AG04449 (cell line): Measurements from ENCODE around the gene PSAP.

ENCODE experiments used
- CTCF ChIA-PET: fragments of 350-600 bp; formaldehyde crosslinking; extraction: SDS; loops from one replicate; lab custom pipeline; 2021; ENCODE audit warnings: antibody characterized with exemption; lab: Yijun Ruan, JAX
- POLR2A ChIA-PET: fragments of 400-600, 350-600 bp; formaldehyde crosslinking; extraction: SDS; loops from one replicate; lab custom pipeline; 2020; ENCODE audit warnings: antibody characterized with exemption, inconsistent platforms; lab: Yijun Ruan, JAX
- DNase-seq: peaks from one replicate; pipeline ENCODE4 v3.0.0-alpha.2; 2010; ENCODE audit warnings: low read depth, low spot score
- H3K4me3 ChIP-seq: 2 replicates; pipeline ENCODE4 v1.5.1; 2011; ENCODE audit warnings: low read depth, mild to moderate bottlenecking, control low read depth, low read length
- CTCF ChIP-seq: IDR thresholded peaks from one replicate; pipeline ENCODE4 v1.5.1; 2011; ENCODE audit warnings: mild to moderate bottlenecking, moderate library complexity, low read length, control low read depth, inconsistent platforms; ENCODE audit not compliant: insufficient read depth; ENCODE audit errors: missing control alignments

PSAP gene

GRCh38 chr10:71891437-71891836 is 40.4 kb upstream of the PSAP start:
- DNase-seq: no peak
- ChIA-PET CTCF (interaction anchor here (0.7 to 2.8 kb wide), 5 partner anchors 12 to 437 kb away, joined by 3 to 8 read pairs (median 3); no protein-coding TSS in a partner anchor), POLR2A (interaction anchor here (0.6 kb wide), 1 partner anchor 37 kb away, joined by 3 read pairs; no protein-coding TSS in a partner anchor)
- TF ChIP-seq CTCF: no peak
- H3K4me3 ChIP-seq: no peak overlapping the region

- no peak for DNase-seq
- POLR2A ChIA-PET: no interaction called here
- CTCF ChIA-PET: interaction anchor here (0.8 to 1.6 kb wide), 3 partner anchors 17 to 570 kb away, joined by 3 read pairs; partner anchors contain the start of gene SLC29A3
- no peak for TF ChIP-seq CTCF
- peak overlapping the region; percentile 67 for H3K4me3 ChIP-seq
These were observed 38.4 kb upstream of the PSAP start for GRCh38 chr10:71889388-71889987.

- ChIA-PET POLR2A (interaction anchor here (1.1 kb wide), 1 partner anchor 27 kb away, joined by 3 read pairs; no protein-coding TSS in a partner anchor), CTCF (interaction anchor here (0.8 to 1.4 kb wide), 5 partner anchors 7 to 160 kb away, joined by 3 to 5 read pairs (median 3); no protein-coding TSS in a partner anchor)
- peak overlapping the region; percentile 67 for H3K4me3 ChIP-seq
- peak; percentile 28 for TF ChIP-seq CTCF
- peak; percentile 44 for DNase-seq
These were observed 37.8 kb upstream of the PSAP start for GRCh38 chr10:71888623-71889387.

- no peak for TF ChIP-seq CTCF
- H3K4me3 ChIP-seq: peak overlapping the region; percentile 67
- POLR2A ChIA-PET: interaction anchor here (1.1 kb wide), 1 partner anchor 27 kb away, joined by 3 read pairs; no protein-coding TSS in a partner anchor
- CTCF ChIA-PET: interaction anchor here (0.8 to 1.4 kb wide), 3 partner anchors 8 to 161 kb away, joined by 3 to 5 read pairs (median 4); no protein-coding TSS in a partner anchor
- no peak for DNase-seq
These were observed 37.2 kb upstream of the PSAP start for GRCh38 chr10:71888248-71888622.

GRCh38 chr10:71887743-71888142 is 36.7 kb upstream of the PSAP start:
- TF ChIP-seq CTCF: no peak
- DNase-seq: no peak
- ChIA-PET POLR2A (interaction anchor here (1.1 kb wide), 1 partner anchor 26 kb away, joined by 3 read pairs; no protein-coding TSS in a partner anchor), CTCF (interaction anchor here (0.8 to 1.9 kb wide), 4 partner anchors 8 to 161 kb away, joined by 3 to 8 read pairs (median 4); no protein-coding TSS in a partner anchor)
- H3K4me3 ChIP-seq: no peak overlapping the region
